Transverse colon (tissue), 4 donors: ENCODE data around the gene MATK. TPM values are rescaled to one million over a fixed set of nuclear protein-coding genes. Genes with fewer than 3 reads are reported as not detected.
"Not testable (repeated sequence)": the region's sequence is repeated elsewhere in the genome, so short reads cannot be mapped to it uniquely, and the experiment has no call there.

ENCODE experiments used
- DNase-seq: peaks from one replicate; pipeline ENCODE4 v3.0.0-alpha.2; 2019
- H3K27ac ChIP-seq, 4 donors: fragments of 200-600 bp; sonication (generic); 2 replicates each; pipeline ENCODE4 v1.5.1; 2016 to 2018; ENCODE audit warnings: inconsistent platforms in 4 of 4
- H3K27me3 ChIP-seq: fragments of 200-600 bp; sonication (generic); 2 replicates; pipeline ENCODE4 v1.5.1; 2017; ENCODE audit warnings: inconsistent platforms
- H3K36me3 ChIP-seq, 4 donors: fragments of 200-600 bp; sonication (generic); 2 replicates each; pipeline ENCODE4 v1.5.1; 2017 to 2019; ENCODE audit warnings: inconsistent platforms in 4 of 4
- H3K4me1 ChIP-seq, 4 donors: fragments of 200-600 bp; sonication (generic); 2 replicates each; pipeline ENCODE4 v1.5.1; 2017 to 2020; ENCODE audit warnings: inconsistent platforms in 4 of 4
- H3K4me3 ChIP-seq, 4 donors: fragments of 200-600 bp; sonication (generic); 1 replicate in 1 of 4; 2 replicates in 3 of 4; pipeline versions ENCODE4 v1.5.1 to v1.6.1; 2017 to 2019; ENCODE audit warnings: inconsistent platforms in 4 of 4
- H3K9me3 ChIP-seq, 2 donors: fragments of 200-600 bp; sonication (generic); 2 replicates each; pipeline ENCODE4 v1.5.1; 2017 to 2019; ENCODE audit warnings: inconsistent platforms in 2 of 2
- CTCF ChIP-seq, 5 experiments: fragments of 200-600 bp in 3 of 5; fragments of 450-650 bp in 2 of 5; sonication (generic) in 3 of 5; IDR thresholded peaks; 1 replicate in 2 of 5; 2 replicates in 3 of 5; pipeline ENCODE4 v1.5.1; 2016 to 2017; ENCODE audit warnings: antibody characterized with exemption in 5 of 5, inconsistent platforms in 3 of 5, mild to moderate bottlenecking in 2 of 5, moderate library complexity in 1 of 5
- EP300 ChIP-seq: sonication (generic); formaldehyde crosslinking; IDR thresholded peaks from one replicate; pipeline ENCODE4 v1.6.1; 2017; ENCODE audit warnings: antibody characterized with exemption, low read depth
- POLR2A ChIP-seq: fragments of 450-650 bp; IDR thresholded peaks from one replicate; pipeline ENCODE4 v1.6.1; 2016; ENCODE audit warnings: antibody characterized with exemption, mild to moderate bottlenecking, moderate library complexity
- POLR2AphosphoS5 ChIP-seq, 3 donors: sonication (generic); formaldehyde crosslinking; IDR thresholded peaks; one replicate each; pipeline ENCODE4 v1.6.1; 2016; ENCODE audit warnings: antibody characterized with exemption in 3 of 3
- WGBS, 2 donors: methylation state at CpG; one replicate each; pipeline ENCODE4 v1.1.5; 2018; ENCODE audit warnings: low coverage in 1 of 2; 5-methylcytosine and 5-hydroxymethylcytosine counted together
- in situ Hi-C, 4 donors: fragments of 200-750 bp; cut with MboI; loops; one replicate each; pipeline versions ENCODE4 v1.15.0 to v1.15.1; 2017; ENCODE audit warnings: low sequenced_read_pairs in 3 of 4, low pct_ligation_motif_present in 1 of 4, low pct_unique_long_range_greater_than_20kb in 1 of 4
- intact Hi-C: fragments of 100-400 bp; cut with DNase I; formaldehyde crosslinking; loops from one replicate; pipeline ENCODE4 v1.15.1; 2023; ENCODE audit warnings: low total_unique reads
- total RNA-seq, 4 donors: library from RNA; depleted of rRNA; stranded (reverse); fragments of >200 nt; gene quantifications; one replicate each; pipeline ENCODE4 v1.1.0, GENCODE V29; 2016

Gene MATK
- total RNA-seq, 4 donors from 2014 or later: 0.60 to 6.1 (median 2.9) TPM; not detected in 1

DNA sequence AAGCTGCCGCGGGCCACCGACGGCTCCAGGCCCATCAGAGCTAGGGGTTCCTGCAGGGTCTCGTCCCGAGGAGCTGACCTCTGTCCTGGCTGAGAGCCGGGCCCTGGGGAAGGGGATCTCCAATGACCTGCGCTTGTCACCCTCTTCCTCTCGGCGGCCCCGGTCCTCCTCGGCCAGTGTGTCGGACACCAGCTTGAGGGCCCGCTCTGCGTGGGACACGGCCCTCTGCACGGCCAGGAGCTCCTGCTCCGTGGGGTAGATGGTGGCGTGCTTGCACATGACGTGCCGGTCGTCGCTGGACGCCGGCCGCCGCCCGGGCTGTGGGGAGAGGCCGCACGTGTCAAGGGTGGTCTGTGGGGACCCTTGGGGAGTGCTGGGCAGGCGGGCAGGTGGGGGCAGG lies 32.7 kb upstream of the MATK start:
- WGBS, 2 donors: 80% methylated on average over 27 of the region's 31 CpGs; no CpG with 5 or more reads in 1 of the 2 donors
- Histone ChIP-seq H3K4me1 (peaks cover 0 to 4% (median 0%) of the 10 kb centered on the region in 4 donors), H3K4me3 (no peak overlapping the region), H3K27me3 (peaks cover 6% of the 10 kb centered on the region), H3K9me3 (no peaks in the 10 kb centered on the region), H3K27ac (no peak overlapping the region), H3K36me3 (no peaks in the 10 kb centered on the region)
- in situ Hi-C loops: no loop called here
- intact Hi-C loops: no loop called here
- no peak for TF ChIP-seq POLR2AphosphoS5 (IDR thresholded peaks at IDR 0.05)
- TF ChIP-seq POLR2A: no peak
- TF ChIP-seq EP300: no peak
- no peak for TF ChIP-seq CTCF (IDR thresholded peaks at IDR 0.05)
- no peak for DNase-seq

DNA sequence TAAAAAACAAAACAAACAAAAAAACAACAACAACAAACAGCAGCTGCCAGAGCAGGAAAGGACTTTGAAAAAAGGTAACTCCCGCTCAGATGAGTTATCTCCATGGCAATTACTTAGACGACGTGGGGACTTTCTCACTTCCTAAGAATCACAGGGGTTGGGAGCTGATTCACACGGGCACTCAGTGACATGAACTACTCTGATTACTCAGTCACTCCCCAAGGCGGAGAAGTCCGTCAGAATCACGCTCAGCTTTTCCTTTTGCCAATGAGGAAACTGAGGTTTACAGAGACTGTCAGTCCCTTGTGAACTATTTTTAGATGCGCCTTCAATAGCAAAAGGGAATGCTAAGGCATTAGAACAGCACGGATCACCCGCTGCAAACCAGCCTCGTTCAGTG lies 32.3 kb upstream of the MATK start:
- Histone ChIP-seq H3K27me3 (peaks cover 6% of the 10 kb centered on the region), H3K4me1 (peaks cover 0 to 7% (median 0%) of the 10 kb centered on the region in 4 donors), H3K36me3 (no peaks in the 10 kb centered on the region), H3K4me3 (no peak overlapping the region), H3K27ac (no peak overlapping the region), H3K9me3 (no peaks in the 10 kb centered on the region)
- intact Hi-C loops (no loop called here), in situ Hi-C loops (no loop called here)
- WGBS, 2 donors: 23% methylated on average over 11 of the region's 11 CpGs; no CpG with 5 or more reads in 1 of the 2 donors
- no peak for DNase-seq
- TF ChIP-seq CTCF (IDR thresholded peaks at IDR 0.05): no peak
- TF ChIP-seq POLR2AphosphoS5 (IDR thresholded peaks at IDR 0.05): no peak
- no peak for TF ChIP-seq POLR2A
- no peak for TF ChIP-seq EP300

DNA sequence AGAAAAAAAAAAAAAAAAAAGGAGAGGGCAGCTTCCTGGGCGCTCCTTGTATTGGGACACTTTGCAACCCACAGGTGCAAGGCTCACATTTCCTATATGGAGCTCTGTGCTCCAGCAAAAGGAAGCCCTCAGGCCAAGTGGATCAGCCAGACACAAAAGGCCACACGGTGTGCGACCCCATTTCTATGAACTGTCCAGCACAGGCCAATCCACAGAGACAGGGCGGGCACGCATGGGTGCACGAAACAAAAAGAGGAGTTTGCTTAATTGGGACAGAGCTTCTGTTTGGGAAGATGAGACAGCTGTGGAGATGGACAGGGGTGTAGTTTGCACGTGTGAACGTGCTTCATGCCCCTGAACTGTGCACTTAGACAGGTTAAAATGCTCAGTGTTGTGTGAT lies 31.6 kb upstream of the MATK start:
- intact Hi-C loops: no loop called here
- Histone ChIP-seq H3K27ac (no peak overlapping the region), H3K4me1 (peaks cover 0 to 13% (median 0%) of the 10 kb centered on the region in 4 donors), H3K9me3 (no peaks in the 10 kb centered on the region), H3K4me3 (no peak overlapping the region), H3K27me3 (peaks cover 6% of the 10 kb centered on the region), H3K36me3 (no peaks in the 10 kb centered on the region)
- no peak for DNase-seq
- 77% methylated on average over 8 of the region's 8 CpGs; no CpG with 5 or more reads in 1 of the 2 donors for WGBS, 2 donors
- in situ Hi-C loops: no loop called here
- TF ChIP-seq EP300 (no peak), POLR2A (no peak), POLR2AphosphoS5 (IDR thresholded peaks at IDR 0.05) (no peak)

GRCh38 chr19:3816566-3817218 lies 30.5 kb upstream of the MATK start:
- no peaks in the 10 kb centered on the region for H3K9me3 ChIP-seq
- H3K4me1 ChIP-seq: peaks cover 0 to 10% (median 0%) of the 10 kb centered on the region in 4 donors
- intact Hi-C loops: no loop called here
- 60 to 95% methylated on average over 1 to 43 of the region's 45 CpGs for WGBS, 2 donors
- no peak overlapping the region for H3K27ac ChIP-seq
- DNase-seq: no peak
- H3K27me3 ChIP-seq: no peaks in the 10 kb centered on the region
- no peaks in the 10 kb centered on the region for H3K36me3 ChIP-seq
- no peak overlapping the region for H3K4me3 ChIP-seq
- no peak for TF ChIP-seq CTCF (IDR thresholded peaks at IDR 0.05)
- in situ Hi-C loops: no loop called here

DNA sequence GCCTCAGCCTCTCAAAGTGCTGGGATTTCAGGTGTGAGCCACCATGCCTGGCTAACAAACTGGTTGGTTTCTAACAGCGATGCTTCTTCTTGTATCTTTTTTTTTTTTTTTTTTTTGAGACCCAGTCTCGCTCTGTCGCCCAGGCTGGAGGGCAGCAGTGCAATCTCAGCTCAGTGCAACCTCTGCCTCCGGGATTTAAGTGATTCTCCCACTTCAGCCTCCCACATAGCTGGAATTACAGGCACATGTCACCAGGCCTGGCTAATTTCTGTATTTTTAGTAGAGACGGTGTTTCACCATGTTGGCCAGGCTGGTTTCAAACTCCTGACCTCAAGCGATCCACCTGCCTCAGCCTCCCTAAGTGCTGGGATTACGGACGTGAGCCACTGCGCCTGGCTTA lies 30.0 kb upstream of the MATK start:
- in situ Hi-C loops, H3K9me3 ChIP-seq, H3K4me3 ChIP-seq, H3K27ac ChIP-seq, intact Hi-C loops, H3K4me1 ChIP-seq, H3K36me3 ChIP-seq, DNase-seq, H3K27me3 ChIP-seq: not testable (repeated sequence)
- WGBS, 2 donors: 92 to 93% methylated on average over 4 to 9 of the region's 9 CpGs
